Neural cell (in vitro differentiated cells): ENCODE results near the gene CCDC88C.

Experiments used
- CTCF ChIP-seq: fragments of 450-650 bp; IDR thresholded peaks from 2 replicates; pipeline ENCODE4 v1.5.1; 2014; ENCODE audit warnings: antibody characterized with exemption, mild to moderate bottlenecking, moderate library complexity; ENCODE audit not compliant: poor library complexity, severe bottlenecking
- EZH2 ChIP-seq: fragments of 200-600, 300-800 bp; shearing (Covaris generic), sonication (generic); IDR thresholded peaks from 2 replicates; pipeline ENCODE4 v1.6.1; 2014; ENCODE audit warnings: antibody characterized with exemption, low read length, borderline replicate concordance, mild to moderate bottlenecking; ENCODE audit not compliant: insufficient read depth, poor library complexity, severe bottlenecking
- MXI1 ChIP-seq: fragments of 450-650 bp; conservative IDR thresholded peaks from 2 replicates; pipeline ENCODE4 v1.6.1; 2014; ENCODE audit warnings: antibody characterized with exemption, mild to moderate bottlenecking; ENCODE audit not compliant: poor library complexity, severe bottlenecking
- POLR2AphosphoS5 ChIP-seq: IDR thresholded peaks from 2 replicates; pipeline ENCODE4 v1.6.1; 2012
- TAF1 ChIP-seq: IDR thresholded peaks from 2 replicates; pipeline ENCODE4 v1.6.1; 2012; ENCODE audit warnings: low read depth

GRCh38 chr14:91303924-91304229 lies 113.7 kb downstream of the CCDC88C start:
- no peak for TF ChIP-seq CTCF
- no peak for TF ChIP-seq POLR2AphosphoS5
- no peak for TF ChIP-seq EZH2
- TF ChIP-seq TAF1 = no peak
- TF ChIP-seq MXI1 = no peak
